Fibroblast of gingiva (primary cell): Measurements from ENCODE around the gene EIF4A3.
A peak's percentile ranks its signal among the peaks of the same experiment; 100 is the strongest.

Experiments
- DNase-seq: peaks from one replicate; pipeline ENCODE4 v3.0.0-alpha.2; 2011; ENCODE audit warnings: low read depth

EIF4A3 gene

DNA sequence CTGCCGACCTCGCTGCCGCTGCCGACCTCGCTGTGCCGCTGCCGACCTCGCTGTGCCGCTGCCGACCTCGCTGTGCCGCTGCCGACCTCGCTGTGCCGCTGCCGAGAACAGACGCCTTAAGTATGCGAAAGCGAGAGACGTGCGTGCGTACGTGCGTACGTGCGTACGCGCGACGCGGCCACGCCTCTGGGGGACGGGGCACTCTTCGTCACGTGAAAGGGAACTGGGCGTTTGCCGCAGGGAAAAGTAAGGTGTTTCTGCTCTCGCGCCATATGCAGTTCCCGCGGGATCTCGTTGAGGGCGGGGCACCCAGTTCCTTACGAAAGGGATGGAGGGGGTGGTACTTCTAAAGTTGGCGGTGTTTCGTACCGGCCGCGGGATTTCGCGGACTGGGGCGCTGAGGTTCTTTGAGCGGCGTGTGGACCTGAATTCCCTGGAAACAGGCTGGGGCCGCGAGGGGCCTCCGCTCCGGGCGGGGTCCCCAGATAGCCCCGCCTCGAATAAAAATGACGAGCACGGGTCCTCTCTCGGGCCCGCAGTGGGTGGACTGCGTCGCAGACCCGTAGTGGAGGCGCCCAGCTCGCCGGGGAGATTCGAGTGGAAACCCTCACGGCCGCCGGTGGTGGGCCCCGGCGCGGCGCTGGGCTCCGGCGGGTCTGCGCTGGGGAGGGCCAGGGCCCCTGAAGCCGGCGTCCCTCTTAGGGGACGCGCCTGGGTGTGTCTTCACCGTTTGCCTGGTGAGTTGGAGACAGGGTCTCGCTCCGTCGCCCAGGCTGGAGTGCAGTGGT lies at the start of gene EIF4A3:
Gene EIF4A3 (minus strand): TSS at position 94 of the 788 bp plus-strand sequence. CDS start 167 bp downstream, outside the sequence.
- peak; percentile 99 for DNase-seq

DNA sequence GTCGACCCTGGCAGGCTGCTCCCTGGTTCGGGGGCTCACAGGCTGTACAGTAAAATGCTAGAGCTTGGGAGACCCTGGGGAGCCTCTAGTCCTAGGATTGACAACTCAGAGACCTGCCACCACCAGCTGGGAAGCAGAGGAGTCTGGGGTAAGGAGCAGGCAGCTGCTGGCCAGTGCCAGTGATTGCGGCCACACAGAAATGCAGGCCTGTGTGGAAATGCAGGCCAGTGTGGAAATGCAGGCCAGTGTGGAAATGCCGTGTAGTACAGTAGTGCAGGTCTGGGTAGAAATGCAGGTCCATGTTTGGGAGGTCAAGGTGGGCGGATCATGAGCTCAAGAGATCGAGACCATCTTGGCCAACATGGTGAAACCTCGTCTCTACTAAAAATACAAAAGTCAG lies 49.7 kb upstream of the EIF4A3 start:
- no peak for DNase-seq

DNA sequence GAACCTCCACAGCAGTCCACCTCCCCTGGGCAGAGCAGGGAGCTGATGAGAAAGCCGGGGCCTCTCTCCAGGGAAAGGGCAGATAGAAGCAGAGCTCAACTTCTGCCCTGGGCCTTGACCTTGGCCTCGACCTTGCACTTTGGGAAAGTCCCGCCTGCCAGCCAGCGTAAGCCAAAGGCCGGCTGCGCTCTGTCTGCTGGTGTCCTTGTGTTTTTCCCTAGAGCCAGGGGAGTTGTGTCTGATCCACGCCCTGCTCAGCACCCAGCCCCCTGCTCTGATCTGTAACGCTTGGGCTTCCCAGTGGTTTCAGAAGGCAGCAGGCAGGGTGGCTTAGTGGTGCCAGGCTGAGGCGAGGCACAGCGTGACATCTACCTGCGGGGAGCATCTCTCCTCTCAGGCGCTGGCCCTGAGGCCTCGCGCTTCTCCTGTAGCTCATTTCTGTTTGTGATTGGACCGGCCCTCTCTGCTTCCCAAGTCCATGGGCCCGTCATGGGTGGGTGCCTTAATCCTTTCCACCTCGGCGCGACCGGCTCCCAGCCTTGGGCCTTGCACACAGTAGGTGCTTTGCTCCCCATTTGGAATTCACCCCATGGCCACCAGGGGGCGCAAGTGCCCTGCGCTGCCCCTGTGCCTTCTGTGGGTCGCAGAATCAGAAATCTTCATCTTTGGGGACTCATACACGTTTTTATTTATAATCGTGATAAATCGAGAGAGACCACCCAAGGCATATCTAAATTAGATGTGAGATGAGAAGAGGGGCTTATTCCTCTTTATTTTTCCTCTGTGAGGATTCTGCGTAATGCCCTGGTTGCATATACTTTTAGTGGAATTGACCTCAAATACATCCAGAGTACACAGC lies 49.0 kb upstream of the EIF4A3 start:
- no peak for DNase-seq

DNA sequence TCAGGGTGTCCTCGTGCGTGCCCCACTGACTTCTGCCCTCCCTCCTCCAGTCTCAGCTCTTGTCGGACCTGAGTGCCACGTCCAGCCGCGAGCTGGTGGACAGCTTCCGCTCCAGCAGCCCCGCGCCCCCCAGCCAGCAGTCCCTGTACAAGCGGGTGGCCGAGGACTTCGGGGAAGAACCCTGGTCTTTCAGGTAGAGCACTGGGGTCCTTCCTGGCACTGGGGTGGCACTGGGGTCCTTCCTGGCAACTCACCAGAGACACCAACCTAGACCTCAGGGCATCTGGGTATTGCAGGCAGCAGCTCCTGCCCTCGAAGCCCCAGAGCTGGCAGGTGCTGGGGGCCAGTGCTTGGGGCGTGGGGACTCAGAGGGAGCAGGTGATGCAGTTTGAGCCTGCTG lies 48.2 kb upstream of the EIF4A3 start:
- DNase-seq: no peak

DNA sequence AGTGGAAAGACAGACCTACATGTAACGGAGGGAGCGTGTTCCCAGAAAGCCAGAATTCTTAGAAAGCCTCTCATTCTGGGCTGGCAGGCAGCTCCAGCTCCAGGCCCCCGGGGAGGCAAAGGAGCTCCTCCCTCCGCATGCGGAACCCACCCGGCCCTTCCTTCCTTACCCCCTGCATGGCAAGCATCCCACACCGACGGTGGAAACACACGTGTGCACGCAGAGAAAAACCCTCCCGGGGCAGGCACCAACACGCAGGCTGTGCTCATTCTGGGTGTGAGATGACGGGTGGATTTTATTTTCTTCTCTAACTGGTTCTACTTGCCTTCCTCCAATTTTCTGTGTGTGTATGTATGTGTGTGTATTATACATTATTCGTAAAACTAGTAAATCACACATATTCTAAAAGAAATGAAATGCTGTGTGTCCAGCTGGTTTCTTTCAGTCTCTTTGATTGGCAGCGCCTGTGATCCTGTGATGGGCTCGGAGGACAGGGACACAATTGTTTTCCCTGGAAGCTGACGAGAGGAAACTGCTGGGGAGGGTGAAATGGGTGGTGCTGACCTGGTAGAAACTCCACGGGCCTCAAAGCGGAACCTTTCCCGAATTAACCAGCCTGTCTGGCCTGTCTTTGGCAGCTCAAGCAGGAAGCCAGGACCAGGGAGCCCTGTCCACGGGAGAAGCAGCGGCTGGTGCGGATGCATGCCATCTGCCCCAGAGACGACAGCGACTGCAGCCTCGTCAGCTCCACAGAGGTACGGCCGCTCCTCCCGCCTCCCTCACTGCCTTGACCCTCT lies 45.1 kb upstream of the EIF4A3 start:
- no peak for DNase-seq

DNA sequence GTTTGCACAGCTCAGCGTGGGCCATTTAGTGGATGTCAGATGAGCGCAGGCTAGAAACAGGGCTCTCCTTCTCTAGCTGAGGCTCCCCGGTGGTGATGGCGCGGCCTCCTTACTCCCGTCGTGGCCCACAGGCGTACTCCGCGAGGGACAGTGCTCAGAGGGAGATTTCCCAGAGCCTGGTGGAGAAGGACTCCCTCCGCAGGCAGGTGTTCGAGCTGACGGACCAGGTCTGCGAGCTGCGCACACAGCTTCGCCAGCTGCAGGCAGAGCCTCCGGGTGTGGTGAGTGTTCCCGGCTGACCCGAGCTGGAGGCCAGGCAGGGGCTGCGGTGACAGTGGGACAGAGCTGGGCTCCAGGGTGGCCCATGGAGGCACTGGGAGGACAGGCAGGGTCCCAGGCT lies 44.3 kb upstream of the EIF4A3 start:
- no peak for DNase-seq

DNA sequence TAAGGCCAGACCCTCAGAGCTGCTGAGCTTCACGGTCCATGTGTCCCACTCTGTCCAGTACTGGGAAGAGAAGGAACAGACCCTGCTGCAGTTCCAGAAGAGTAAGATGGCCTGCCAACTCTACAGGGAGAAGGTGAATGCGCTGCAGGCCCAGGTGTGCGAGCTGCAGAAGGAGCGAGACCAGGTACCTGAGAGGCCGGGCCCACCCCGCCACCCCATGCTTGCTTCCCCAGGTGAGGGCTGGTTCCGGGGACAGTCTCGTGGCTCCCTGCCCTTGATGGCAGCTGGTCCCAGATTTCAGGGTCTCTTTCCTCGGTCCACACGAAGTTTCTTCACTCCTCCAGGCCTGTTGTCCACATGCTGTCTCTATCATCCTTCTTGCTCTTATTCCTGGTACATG lies 43.8 kb upstream of the EIF4A3 start:
- no peak for DNase-seq

DNA sequence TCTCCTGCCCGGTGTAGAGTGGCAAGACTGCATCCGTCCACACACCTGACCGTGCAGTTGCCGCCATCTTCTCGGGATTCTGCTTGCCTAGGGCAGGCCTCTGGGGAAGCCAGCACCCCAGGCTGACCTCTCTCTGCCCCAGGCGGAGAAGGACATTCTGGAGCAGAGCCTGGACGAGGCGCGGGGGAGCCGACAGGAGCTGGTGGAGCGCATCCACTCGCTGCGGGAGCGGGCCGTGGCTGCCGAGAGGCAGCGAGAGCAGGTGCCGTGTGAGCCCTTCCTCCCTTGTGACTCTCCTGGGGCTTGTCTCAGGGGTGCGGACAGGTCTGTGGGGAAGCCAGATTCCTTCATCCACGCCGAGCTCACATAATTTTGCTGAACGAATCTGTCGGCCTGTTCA lies 42.7 kb upstream of the EIF4A3 start:
- DNase-seq: no peak

DNA sequence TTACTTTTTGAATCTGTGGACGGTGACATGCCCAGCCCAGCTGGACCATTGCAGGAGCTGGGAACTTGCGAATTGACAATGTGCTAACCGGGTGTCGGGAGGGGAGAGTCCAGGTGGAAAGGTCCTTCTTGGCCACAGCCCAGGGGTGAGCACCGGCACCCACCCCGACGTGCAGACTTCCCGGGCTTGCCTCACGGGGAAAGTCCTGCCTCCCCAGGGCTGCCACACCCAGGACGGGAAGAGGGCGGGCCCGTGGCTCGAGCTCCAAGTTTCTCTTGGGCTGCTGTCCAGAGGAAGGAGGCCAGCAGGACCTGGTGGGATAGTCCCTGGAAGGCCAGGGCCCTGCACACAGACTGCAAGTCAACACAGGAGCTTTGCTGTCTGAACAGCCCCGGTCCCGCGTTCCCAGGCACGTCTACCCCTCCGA lies 40.6 kb upstream of the EIF4A3 start:
- peak; percentile 17 for DNase-seq

DNA sequence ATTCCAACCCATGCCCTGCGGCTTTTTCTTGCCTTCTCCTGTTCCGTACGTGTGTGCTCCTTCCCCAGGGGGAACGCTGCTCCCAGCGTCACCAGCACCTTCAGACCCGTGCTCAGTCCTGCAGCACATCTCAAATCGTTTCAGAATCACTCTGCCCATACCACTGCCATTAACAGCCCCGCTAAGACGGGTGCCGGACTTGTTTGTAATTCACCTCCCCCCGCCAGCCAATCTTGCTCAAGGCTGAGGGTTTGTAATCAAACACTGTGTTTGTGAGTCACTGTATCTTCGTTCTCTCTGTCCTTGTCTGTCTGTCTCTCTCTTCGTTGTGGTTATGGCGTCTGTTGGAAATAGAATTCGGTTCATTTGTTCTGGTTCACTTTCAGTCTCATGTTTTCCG lies 40.2 kb upstream of the EIF4A3 start:
- DNase-seq: peak; percentile 45

DNA sequence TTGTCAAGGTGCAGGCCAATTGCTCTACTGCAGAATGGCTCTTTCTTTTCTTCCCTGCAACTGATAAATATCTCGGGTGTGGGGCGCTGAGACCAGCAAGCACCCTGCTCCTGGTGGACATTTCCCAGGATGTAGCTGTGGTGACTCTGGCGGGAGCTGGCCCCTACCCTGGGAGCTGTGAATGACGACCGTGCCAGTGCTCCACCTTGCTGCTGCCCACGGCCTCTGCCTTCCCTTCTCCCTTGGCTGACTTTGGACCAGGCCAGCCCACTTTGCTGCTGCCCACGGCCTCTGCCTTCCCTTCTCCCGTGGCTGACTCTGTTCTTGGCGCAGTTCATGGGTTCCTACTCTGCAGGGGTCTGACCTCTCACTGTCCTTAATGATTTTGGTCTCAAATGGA lies 39.0 kb upstream of the EIF4A3 start:
- no peak for DNase-seq

DNA sequence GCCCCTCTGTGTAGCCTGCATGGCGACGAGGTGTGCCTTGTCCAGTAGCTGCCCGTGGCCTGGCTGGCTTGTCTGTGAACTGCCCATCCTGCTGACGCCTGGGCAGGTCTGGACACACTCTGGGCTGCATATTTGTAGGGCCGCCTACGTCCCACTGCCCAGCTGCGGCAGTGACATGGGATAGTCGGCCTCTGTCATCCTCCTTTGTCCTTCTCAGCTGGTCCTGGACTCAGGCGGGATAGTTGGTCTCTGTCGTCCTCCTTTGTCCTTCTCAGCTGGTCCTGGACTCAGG lies 37.4 kb upstream of the EIF4A3 start:
- DNase-seq: no peak

DNA sequence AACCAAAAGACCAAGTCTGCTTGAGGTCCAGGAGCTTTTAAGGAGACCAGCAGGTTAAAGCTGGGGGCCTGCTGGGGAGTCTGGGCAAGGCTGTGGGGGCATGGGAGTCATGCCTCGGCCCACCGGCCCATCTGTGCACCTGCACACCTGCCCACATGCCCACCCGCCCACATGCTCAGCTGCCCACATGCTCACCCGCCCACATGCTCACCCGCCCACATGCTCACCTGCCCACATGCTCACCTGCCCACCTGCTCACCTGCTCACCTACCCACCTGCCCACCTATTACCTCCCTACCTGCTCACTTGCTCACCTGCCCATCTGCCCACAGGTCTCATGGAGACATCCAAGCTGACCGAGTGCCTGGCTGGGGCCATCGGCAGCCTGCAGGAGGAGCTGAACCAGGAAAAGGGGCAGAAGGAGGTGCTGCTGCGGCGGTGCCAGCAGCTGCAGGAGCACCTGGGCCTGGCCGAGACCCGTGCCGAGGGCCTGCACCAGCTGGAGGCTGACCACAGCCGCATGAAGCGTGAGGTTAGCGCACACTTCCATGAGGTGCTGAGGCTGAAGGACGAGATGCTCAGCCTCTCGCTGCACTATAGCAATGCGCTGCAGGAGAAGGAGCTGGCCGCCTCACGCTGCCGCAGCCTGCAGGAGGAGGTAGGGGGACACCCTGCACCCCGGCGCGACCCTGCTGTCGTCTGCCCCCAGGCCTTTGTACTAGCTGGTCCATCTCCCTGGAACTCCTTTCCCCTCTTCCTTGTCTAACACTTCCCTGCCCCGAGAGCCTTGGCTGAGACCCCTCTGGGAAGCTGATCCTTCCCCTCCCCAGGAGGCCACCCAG lies 36.9 kb upstream of the EIF4A3 start:
- DNase-seq: no peak

DNA sequence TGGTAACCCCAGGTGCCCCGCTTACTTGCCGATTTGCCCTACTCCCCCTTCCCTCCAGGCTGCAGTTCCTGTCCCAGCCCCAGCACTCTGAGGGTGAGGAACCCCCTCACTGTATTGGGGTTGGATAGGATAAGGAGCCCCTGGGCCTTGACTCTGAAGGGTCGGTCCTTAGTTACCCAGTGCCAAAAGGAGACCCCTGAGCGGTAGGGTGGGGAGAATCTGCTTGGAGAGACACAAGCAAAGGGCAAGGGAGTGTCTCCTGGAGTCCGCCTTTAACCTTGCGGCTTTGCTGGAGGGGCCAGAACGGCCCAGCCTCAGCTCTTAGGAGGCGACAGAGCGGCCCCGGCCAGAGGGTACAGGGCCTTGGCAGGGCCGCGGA lies 35.9 kb upstream of the EIF4A3 start:
- DNase-seq: no peak

DNA sequence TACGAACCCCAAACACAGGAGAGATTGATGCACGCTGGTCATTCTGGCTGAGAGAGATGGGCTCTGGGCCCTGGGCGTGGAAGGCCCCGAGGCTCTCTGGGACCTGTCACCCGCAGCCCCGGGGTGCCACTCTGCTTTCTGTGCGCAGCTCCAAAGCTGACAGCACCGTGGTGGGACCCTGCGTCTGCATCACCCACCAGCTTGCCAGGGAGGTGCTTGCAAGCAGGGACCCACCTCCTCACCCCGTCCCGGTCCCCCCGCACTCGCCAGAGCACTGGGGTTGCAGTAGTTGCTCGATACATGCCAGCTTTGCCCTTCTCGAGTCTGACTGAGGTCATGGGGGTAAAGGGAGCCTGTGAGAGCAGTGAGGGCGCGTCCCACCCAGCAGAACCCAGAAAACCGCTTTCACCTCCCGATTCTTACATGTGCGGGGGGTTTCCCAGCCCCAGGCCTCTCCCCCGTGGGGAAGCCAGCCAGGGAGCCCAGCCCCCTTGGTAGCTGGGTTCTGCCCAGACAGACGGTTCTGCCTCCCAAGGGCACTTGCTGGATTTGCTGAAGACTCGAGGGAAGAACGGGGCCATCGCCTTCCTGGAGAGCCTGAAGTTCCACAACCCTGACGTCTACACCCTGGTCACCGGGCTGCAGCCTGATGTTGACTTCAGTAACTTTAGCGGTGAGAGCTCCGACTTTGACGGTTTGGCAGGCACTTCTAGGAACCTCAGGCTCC lies 35.4 kb upstream of the EIF4A3 start:
- DNase-seq: no peak

DNA sequence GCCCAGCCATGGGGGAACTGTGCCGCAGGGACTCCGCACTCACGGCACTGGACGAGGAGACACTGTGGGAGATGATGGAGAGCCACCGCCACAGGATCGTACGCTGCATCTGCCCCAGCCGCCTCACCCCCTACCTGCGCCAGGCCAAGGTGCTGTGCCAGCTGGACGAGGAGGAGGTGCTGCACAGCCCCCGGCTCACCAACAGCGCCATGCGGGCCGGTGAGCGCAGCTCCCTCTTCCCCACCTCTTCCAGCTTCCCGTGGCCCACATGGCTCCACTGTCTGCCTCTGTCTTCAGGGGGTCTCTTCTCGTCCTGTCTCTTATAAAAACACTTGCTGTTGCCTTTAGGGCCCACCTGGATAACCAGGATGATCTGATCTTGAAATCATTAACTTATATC lies 34.5 kb upstream of the EIF4A3 start:
- no peak for DNase-seq

DNA sequence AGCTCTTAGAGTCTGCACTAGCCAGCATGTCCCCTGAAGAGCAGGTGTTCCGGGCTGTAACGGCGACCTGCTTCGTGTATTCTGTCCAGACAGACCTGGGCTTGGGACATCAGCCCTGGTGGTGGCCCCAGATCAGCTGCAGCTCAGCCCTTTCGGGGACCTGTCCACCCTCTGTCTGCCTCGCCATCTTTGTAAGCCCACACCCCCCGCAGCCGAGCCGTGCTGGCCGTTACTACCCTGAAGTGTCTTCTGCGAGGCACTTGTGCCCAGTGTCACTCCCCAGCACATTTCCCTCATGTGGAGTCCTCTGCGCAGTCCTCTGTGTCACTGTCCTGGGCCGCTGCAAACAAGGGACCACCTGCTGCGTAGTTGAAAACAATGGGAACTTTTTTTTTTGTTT lies 33.3 kb upstream of the EIF4A3 start:
- DNase-seq: no peak

DNA sequence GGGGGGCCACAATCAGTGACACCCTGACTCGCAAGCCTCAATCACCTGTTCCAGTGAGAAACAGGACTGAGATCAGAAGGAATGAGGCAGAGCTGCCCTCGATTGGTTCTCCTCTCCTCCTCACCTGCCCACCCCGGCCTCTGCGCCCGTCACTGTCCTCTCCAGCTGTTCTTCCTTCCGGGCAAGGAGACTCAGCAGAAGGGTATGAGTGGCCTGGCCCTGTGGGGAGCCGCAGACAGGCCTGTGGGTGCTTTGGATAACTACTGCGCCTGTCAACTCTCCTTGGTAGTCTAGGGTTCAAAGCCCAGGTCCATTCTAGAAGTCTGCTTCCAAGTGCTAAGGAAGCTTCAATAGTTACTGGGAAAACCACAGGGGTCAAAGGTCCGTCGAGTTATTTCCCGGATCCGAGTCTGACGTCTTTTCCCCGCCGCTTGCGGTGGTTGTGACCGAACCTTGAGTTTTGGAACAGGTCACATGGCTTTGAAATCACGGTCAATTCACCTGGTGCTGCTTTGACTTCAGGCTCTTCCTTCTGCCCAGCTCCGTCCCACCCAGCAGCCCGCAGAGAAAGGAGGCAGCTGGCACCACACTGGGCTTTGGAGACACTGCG lies 31.2 kb upstream of the EIF4A3 start:
- no peak for DNase-seq

DNA sequence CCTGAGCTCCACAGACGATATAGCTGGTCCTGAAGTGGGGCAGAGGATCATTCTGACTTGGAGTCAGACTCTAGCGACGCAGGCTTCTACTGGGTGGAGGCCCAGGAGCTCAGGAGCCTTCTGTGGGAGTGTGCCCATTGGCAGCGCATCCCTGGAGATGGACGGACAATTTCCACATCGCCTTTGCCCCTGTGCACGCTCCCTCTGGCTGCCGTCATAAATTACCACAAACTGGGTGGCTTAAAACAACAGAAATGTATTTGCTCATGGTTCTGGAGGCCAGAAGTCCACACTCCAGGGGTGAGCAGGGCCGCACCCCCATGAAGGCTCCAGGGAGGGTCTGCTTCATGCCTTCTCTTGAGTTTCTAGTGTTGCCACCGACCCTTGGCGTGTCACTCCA lies 29.8 kb upstream of the EIF4A3 start:
- no peak for DNase-seq

DNA sequence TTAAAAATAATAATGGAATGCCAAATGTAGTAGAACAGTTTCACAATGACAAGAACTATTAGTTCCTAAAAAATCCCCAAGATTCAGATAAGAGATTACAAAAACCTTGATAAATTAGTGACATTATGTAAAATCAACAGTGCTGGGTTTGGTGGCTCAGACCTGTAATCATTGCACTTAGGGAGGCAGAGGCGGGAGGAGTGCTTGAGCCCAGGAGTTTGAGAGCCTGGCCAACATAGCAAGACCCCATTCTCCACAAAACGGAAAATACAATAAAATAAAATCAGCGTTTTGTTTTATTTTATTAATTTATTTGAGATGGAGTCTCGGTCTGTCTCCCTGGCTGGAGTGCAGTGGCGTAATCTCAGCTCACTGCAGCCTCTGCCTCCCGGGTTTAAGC lies 27.0 kb upstream of the EIF4A3 start:
- DNase-seq: no peak

DNA sequence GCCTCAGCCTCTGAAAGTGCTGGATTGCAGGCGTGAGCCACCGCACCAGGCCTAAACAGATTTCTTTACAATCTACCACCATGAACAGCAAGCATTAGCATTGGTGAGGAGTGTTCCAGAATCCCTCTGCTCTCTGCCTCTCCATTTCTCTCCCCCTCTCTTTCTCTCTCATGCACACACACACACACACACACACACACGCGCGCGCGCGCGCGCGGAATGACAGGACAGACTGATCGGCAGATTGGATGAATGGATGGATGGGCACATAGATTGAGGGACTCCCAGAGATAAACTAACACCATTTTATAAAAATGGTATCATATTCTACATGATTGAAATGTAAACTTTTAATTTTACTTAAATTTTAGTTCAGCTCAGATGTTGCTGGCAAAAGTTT lies 26.2 kb upstream of the EIF4A3 start:
- DNase-seq: no peak
